Ectodermal cell (in vitro differentiated cells): ENCODE results near the gene NPW. TPM values are rescaled to one million over a fixed set of nuclear protein-coding genes. Genes with fewer than 3 reads are reported as not detected.
A peak's percentile ranks its signal among the peaks of the same experiment; 100 is the strongest.

Experiments used
- H3K27ac ChIP-seq: 2 replicates; pipeline ENCODE4 v1.7.0; 2013; ENCODE audit warnings: mild to moderate bottlenecking, low read depth, low read length; ENCODE audit not compliant: insufficient read depth, poor library complexity, severe bottlenecking
- H3K27me3 ChIP-seq: 2 replicates; pipeline ENCODE4 v1.7.0; 2013; ENCODE audit warnings: mild to moderate bottlenecking, low read length; ENCODE audit not compliant: insufficient read depth, control insufficient read depth, poor library complexity, severe bottlenecking
- H3K36me3 ChIP-seq: one replicate; pipeline ENCODE4 v1.7.0; 2013; ENCODE audit warnings: low read length; ENCODE audit not compliant: control insufficient read depth, insufficient read depth
- H3K4me1 ChIP-seq: one replicate; pipeline ENCODE4 v1.7.0; 2013; ENCODE audit warnings: low read length; ENCODE audit not compliant: control insufficient read depth, insufficient read depth
- H3K4me3 ChIP-seq: 2 replicates; pipeline ENCODE4 v1.7.0; 2013; ENCODE audit warnings: low read depth, low read length, control low read depth; ENCODE audit not compliant: insufficient read depth
- H3K9me3 ChIP-seq: 2 replicates; pipeline ENCODE4 v1.7.0; 2013; ENCODE audit warnings: mild to moderate bottlenecking, low read length, moderate library complexity; ENCODE audit not compliant: control insufficient read depth
- WGBS, 2 experiments: methylation state at CpG; one replicate each; pipeline ENCODE4 v1.1.7; 2013; ENCODE audit warnings: missing lambda C conversion rate in 2 of 2; 5-methylcytosine and 5-hydroxymethylcytosine counted together
- polyA plus RNA-seq, 4 experiments: library from polyadenylated mRNA; stranded (reverse); fragments of 50-300 nt; gene quantifications; one replicate each; pipeline ENCODE4 v1.2.3, GENCODE V29; 2013

The NPW gene
- 0.94 TPM for polyA plus RNA-seq (2013, experiment 1 of 4)
- 0.50 TPM for polyA plus RNA-seq (2013, experiment 2 of 4)
- polyA plus RNA-seq (2013, experiment 3 of 4), result 0.48 TPM
- 1.9 TPM for polyA plus RNA-seq (2013, experiment 4 of 4)

GRCh38 chr16:2019518-2019920 lies at the start of gene NPW:
Gene NPW (plus strand): TSS chr16:2019785.
- Histone ChIP-seq H3K36me3 (no peaks in the 10 kb centered on the region), H3K27ac (no peak within 1 kb of the TSS), H3K27me3 (peaks cover 65% of the 10 kb centered on the region), H3K9me3 (no peaks in the 10 kb centered on the region), H3K4me1 (no peaks in the 10 kb centered on the region), H3K4me3 (peak within 1 kb of the TSS; percentile 1)
- 4 to 7% methylated on average over 33 of the region's 33 CpGs for WGBS, 2 experiments

- Histone ChIP-seq H3K4me3 (peak within 1 kb of the TSS; percentile 85), H3K9me3 (no peaks in the 10 kb centered on the region), H3K4me1 (peaks cover 6% of the 10 kb centered on the region), H3K27ac (peak within 1 kb of the TSS; percentile 72), H3K27me3 (no peaks in the 10 kb centered on the region), H3K36me3 (peaks cover 9% of the 10 kb centered on the region)
- WGBS, 2 experiments, result 1% methylated on average over 78 of the region's 78 CpGs
Observed at GRCh38 chr16:1971796-1972489, 47.6 kb upstream of the NPW start, which contains the start of gene TBL3. Gene TBL3 (plus strand): TSS chr16:1972053. CDS start chr16:1972165, 112 bp downstream.

GRCh38 chr16:1972490-1972877 lies 47.1 kb upstream of the NPW start:
- whole genome bisulfite sequencing, 2 experiments, result 8% methylated on average over 22 of the region's 22 CpGs
- Histone ChIP-seq H3K27me3 (no peaks in the 10 kb centered on the region), H3K27ac (no peak overlapping the region), H3K36me3 (peaks cover 12% of the 10 kb centered on the region), H3K4me3 (peak overlapping the region; percentile 85), H3K4me1 (peaks cover 6% of the 10 kb centered on the region), H3K9me3 (no peaks in the 10 kb centered on the region)

GRCh38 chr16:1973461-1974156 lies 46.0 kb upstream of the NPW start:
- peaks cover 4% of the 10 kb centered on the region for H3K27me3 ChIP-seq
- H3K4me3 ChIP-seq, result no peak overlapping the region
- no peak overlapping the region for H3K27ac ChIP-seq
- 94 to 95% methylated on average over 16 of the region's 16 CpGs for WGBS, 2 experiments
- H3K9me3 ChIP-seq, result no peaks in the 10 kb centered on the region
- H3K36me3 ChIP-seq, result peaks cover 23% of the 10 kb centered on the region
- H3K4me1 ChIP-seq, result peaks cover 6% of the 10 kb centered on the region

- H3K27me3 ChIP-seq, result peaks cover 12% of the 10 kb centered on the region
- H3K9me3 ChIP-seq, result no peaks in the 10 kb centered on the region
- no peak overlapping the region for H3K4me3 ChIP-seq
- no peak overlapping the region for H3K27ac ChIP-seq
- H3K4me1 ChIP-seq, result peaks cover 7% of the 10 kb centered on the region
- 95 to 96% methylated on average over 42 of the region's 42 CpGs for WGBS, 2 experiments
- peaks cover 25% of the 10 kb centered on the region for H3K36me3 ChIP-seq
Observed at GRCh38 chr16:1974157-1975070, 45.2 kb upstream of the NPW start.

GRCh38 chr16:1975432-1976215 lies 44.0 kb upstream of the NPW start:
- Histone ChIP-seq H3K27ac (no peak overlapping the region), H3K4me3 (no peak overlapping the region)

GRCh38 chr16:1976216-1976520 lies 43.4 kb upstream of the NPW start:
- H3K27me3 ChIP-seq, result peaks cover 29% of the 10 kb centered on the region
- 97% methylated on average over 8 of the region's 8 CpGs for WGBS, 2 experiments
- H3K27ac ChIP-seq, result no peak overlapping the region
- H3K4me1 ChIP-seq, result peaks cover 14% of the 10 kb centered on the region
- H3K4me3 ChIP-seq, result no peak overlapping the region
- H3K9me3 ChIP-seq, result no peaks in the 10 kb centered on the region
- H3K36me3 ChIP-seq, result peaks cover 25% of the 10 kb centered on the region

More at GRCh38 chr16:1975432-1976215, 44.0 kb upstream of the NPW start:
- peaks cover 25% of the 10 kb centered on the region for H3K36me3 ChIP-seq
- H3K4me1 ChIP-seq, result peaks cover 9% of the 10 kb centered on the region
- H3K9me3 ChIP-seq, result no peaks in the 10 kb centered on the region
- H3K27me3 ChIP-seq, result peaks cover 24% of the 10 kb centered on the region
- 95 to 97% methylated on average over 33 of the region's 33 CpGs for WGBS, 2 experiments

GRCh38 chr16:1976951-1977874 lies 42.4 kb upstream of the NPW start:
- Histone ChIP-seq H3K27ac (no peak overlapping the region), H3K4me1 (peaks cover 21% of the 10 kb centered on the region), H3K36me3 (peaks cover 25% of the 10 kb centered on the region), H3K9me3 (no peaks in the 10 kb centered on the region), H3K4me3 (no peak overlapping the region), H3K27me3 (peaks cover 40% of the 10 kb centered on the region)
- WGBS, 2 experiments, result 95 to 97% methylated on average over 33 of the region's 33 CpGs

GRCh38 chr16:1977875-1978268 lies 41.7 kb upstream of the NPW start:
- Histone ChIP-seq H3K4me1 (peaks cover 23% of the 10 kb centered on the region), H3K4me3 (no peak overlapping the region), H3K27ac (no peak overlapping the region), H3K36me3 (peaks cover 25% of the 10 kb centered on the region), H3K9me3 (no peaks in the 10 kb centered on the region), H3K27me3 (peaks cover 46% of the 10 kb centered on the region)
- WGBS, 2 experiments, result 95 to 97% methylated on average over 18 of the region's 18 CpGs
